Activated CD4-positive, alpha-beta T cell treated with anti-CD3 and anti-CD28 coated beads, Interleukin-2, Interleukin-4, amounts not matched to agents 100 ng/mL and 50 ng/mL, durations not matched to agents 16 hours and 8 hours (primary cell): ENCODE data around the gene DOC2A.
"Not testable (repeated sequence)": the region's sequence is repeated elsewhere in the genome, so short reads cannot be mapped to it uniquely, and the experiment has no call there.

Experiments
- DNase-seq: peaks from one replicate; pipeline ENCODE4 v3.0.0-alpha.2; 2020; ENCODE audit warnings: low spot score

Gene DOC2A

GRCh38 chr16:30027588-30028437 lies 17.0 kb upstream of the DOC2A start:
- DNase-seq = no peak

DNA sequence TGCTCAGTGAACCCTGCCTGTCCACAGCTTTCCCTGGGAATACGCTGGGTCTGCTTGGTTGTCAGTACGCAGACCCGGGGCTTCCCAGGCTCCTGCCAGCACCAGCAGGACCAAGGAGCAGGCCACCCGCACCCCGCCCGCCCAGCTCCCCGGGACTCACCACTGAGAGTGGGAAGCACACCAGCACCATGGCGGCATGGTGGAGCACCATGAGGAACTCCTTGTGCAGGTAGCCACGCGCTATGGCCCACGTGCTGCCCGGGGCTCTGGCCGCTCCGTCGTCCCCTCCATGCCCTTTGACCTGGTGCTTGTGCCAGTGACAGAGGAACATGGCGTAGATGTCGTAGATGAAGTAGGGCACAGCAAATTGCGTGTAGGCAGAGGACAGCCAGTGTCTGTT lies 15.6 kb upstream of the DOC2A start:
- DNase-seq = no peak

DNA sequence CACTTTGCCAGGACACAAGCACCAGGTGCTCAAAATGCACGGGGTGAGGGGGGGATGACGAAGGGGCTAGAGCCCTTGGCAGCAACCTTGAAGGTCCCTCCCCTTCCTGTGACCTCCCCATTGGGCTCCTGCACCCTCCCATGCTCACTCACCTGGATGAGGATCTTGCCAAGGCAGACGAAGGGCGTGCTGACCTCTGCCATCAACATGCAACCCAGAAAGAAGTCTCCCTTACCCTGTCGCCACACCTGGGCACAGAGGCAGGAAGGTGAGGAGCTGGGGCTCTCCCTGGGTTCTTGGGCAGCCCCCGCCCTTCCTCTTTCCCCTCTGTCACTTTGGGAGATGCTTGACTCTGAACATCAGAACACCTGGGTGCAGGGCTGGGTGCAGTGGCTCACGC lies 14.7 kb upstream of the DOC2A start:
- DNase-seq = no peak

- DNase-seq = no peak
These were observed 14.3 kb upstream of the DOC2A start for GRCh38 chr16:30025156-30025555.

GRCh38 chr16:30024451-30024850 lies 13.6 kb upstream of the DOC2A start:
- DNase-seq = no peak

DNA sequence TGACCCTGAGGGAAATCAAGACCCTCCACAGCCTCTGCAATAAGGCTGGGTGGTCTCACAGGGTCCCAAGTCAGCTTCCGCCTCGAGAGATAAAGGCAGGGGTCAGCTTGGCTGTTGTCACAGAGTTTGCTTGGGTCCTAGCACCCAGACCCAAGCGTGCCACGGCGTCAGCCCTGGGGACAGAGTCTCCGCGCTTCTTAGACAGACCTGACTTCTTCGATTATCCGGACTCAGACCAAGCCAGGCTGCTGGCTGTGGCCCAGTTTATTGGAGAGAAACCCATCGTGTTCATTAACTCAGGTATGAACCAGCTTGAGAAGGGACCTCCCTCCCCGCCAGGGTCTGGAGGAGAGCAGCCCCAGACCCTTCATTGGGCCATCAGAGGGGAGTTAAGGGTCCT lies 12.8 kb upstream of the DOC2A start:
- DNase-seq = no peak

DNA sequence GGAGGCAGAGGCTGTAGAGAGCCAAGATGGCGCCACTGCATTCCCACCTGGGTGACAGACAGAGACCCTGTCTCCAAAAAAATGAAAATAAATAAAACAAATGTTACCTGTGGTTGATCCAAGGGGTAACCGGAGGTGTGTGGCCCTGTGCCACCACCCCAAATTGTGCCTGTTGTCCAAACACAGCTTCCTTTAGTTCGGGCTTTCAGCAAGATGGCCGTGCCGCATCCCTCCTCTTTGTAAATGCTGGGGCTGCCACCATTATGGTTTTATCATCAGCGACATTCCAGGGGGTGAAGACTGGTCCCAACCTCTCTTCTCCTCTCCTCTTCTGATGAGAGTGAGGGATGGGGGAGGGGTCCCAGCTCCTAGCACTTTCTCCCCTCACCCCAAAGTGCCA lies 12.1 kb upstream of the DOC2A start, which contains the start of gene C16orf92:
C16orf92 (plus strand) TSS at position 312 of the 400 bp plus-strand sequence. CDS start 143 bp downstream, outside the sequence.
- no peak for DNase-seq

GRCh38 chr16:30018731-30019158 lies 7.9 kb upstream of the DOC2A start:
- no peak for DNase-seq

- not testable (repeated sequence) for DNase-seq
These were observed 7.1 kb upstream of the DOC2A start for GRCh38 chr16:30017937-30018336.

GRCh38 chr16:30017277-30017656 lies 6.4 kb upstream of the DOC2A start:
- no peak for DNase-seq

DNA sequence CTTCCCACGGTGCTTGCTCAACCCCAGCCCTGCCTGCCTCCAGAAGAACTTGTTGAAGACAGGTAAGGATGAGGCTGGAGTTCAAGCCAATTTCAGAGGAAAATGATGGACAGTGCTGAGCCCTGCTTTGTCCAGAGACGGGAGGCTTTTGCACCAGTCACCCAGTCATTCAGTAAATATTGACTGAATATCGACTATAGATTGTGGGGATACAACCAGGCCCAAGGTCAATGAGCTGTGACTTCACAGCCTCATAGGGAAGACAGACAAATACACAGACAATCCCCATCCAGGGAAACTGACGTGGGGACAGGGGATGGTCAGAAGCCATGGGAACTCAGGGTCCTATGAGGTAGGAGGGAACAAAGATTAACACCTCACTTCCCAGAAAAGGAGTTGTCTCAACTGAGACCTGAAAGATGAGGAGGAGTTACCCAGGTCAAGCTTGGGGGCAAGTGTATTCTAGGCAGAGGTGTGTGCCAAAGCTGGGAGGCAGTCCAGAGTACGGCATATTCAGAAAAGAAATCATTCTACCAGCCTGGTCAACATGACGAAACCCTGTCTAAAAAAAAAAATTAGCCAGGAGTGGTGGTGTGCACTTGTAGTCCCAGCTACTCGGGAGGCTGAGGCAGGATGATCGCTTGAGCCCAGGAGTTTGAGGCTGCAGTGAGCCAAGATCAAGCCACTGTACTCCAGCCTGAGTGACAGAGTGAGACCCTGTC lies 5.9 kb upstream of the DOC2A start:
- no peak for DNase-seq

DNA sequence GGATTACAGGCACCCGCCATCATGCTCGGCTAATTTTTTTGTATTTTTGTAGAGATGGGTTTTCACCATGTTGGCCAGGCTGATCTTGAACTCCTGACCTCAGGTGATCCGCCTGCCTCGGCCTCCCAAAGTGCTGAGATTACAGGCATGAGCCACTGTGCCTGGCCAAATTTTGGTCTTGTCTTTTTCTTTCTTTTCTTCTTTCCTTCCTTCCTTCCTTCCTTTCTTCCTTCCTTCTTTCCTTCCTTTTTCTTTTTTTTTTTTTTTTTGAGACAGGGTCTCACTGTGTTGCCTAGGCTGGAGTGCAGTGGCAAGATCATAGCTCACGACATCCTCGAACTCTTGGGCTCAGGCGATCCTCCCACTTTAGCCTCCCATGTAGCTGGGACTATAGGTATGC lies 4.6 kb upstream of the DOC2A start:
- DNase-seq = not testable (repeated sequence)

DNA sequence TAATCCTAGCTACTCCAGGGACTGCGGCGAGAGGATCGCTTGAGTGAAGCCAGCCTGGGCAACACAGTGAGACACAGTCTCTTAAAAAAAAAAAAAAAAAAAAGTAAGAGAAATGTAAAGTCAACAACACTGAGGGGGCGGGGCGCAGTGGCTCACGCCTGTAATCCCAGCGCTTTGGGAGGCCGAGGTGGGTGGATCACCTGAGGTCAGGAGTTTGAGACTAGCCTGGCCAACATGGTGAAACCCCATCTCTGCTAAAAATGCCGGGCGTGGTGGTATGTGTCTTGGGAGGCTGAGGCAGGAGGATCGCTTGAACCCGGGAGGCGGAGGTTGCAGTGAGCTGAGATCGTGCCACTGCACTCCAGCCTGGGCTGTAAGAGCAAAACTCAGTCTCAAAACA lies 1.8 kb upstream of the DOC2A start:
- not testable (repeated sequence) for DNase-seq

DNA sequence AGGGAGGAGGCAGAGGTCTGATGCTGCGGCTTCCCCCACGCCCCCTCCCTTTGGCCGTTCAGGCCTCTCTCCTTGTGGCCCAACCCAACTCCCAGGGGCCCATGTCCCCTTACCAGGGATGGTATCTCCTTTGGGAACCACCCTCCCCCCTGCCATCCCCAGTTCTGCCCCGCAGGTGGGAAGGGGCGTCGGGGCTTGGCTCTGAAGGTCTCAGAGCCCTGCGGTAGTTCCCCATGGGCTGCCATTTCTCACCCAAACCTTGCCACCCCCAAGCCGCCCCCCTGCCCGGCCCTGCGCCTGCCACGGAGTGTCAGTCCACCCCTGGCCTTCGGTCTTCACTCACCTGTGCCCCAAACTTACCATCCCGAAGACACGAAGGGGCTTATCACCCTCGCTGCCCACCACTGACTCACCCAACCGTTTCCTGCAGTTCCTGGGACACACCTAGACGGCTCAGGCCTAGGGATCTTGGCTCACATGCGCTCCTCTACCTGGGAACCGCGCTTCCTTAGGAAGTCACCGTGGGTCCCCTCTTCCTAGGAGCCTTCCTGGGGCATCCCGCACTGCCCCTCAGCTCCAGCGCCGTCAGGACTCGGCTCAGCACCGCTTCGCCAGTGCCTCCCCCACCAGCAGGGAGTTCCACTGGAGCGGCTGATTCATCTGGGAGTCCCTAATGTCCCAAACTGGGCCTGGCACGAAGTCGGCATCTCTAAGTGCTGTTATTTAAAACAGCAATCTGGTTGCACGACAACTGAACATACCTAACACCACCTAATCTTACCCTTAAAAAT lies 1.1 kb upstream of the DOC2A start:
- DNase-seq = no peak

- DNase-seq = no peak
These were observed 610 bp downstream of the DOC2A start for GRCh38 chr16:30009990-30010843.

- DNase-seq = no peak
These were observed 1.6 kb downstream of the DOC2A start for GRCh38 chr16:30009085-30009862.

DNA sequence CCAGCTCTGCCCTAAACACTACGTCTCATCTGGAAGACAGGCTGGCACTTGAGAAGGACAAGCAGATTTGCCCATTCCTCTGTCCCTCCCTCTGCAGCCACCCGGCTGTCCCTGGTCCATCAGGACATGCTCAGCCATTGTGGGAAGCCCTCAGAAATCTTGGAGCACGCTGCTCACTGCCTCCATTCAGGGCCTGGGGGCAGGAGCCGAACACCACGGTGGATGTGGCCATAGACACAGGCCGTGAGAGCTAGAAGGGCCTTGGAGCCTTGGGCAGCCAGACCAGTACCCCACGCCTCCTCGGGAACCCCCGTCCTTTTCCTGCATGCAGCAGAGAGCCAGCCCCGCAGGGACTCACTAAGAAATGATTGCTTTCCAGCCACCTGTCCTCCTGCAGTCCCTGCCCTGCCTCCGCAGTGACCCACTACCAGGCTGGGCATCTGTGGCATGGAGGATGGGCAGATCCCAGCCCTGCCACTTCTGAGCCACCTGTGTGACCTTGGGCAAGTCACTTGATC lies 3.4 kb downstream of the DOC2A start:
- DNase-seq = no peak

DNA sequence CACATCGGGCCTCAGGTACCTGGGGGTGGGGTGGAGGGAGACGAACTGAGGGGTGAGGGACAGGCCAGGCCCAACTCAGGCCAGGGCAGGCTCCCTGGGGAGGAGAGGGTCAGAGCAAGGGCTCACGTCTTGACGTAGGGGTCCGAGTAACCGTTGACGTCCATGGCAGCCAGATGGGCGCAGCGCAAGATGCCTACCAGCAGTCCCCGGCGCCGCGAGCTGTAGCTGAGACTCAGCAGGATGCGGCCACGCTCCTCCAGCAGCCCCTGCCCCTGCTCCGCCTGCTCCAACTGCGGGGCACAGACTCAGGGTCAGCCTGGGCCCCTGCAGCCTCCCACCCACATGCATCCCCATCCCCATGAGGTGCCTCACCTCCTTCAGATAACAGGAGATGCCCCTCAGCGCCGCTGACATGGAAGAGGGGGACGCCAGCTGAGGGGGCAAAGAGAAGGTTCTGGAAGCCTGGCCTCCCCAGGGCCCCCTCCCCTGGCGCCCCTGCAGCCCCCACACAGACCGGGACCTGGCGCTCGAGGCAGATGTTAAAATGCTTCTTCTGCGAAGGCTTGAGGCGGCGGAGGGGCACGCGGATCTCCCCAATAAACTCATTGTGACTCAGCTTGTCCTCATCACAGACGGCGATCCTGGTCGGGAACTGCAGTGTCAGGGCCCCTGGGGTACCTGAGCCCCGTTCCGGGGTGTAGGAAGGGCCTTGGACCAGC lies 4.0 kb downstream of the DOC2A start:
- no peak for DNase-seq

- no peak for DNase-seq
These were observed 4.7 kb downstream of the DOC2A start for GRCh38 chr16:30006095-30006473.
